HepG2 (cell line): ENCODE results near the gene POLR3E. TPM values are rescaled to one million over a fixed set of nuclear protein-coding genes. Genes with fewer than 3 reads are reported as not detected.

Experiments used
- HNRNPL ChIP-seq: fragments of 200-400 bp; formaldehyde crosslinking; IDR thresholded peaks from 2 replicates; pipeline ENCODE4 v1.6.1; 2017; ENCODE audit warnings: mild to moderate bottlenecking, low read depth, low read length
- NPAS2 ChIP-seq: sonication (generic); formaldehyde crosslinking; IDR thresholded peaks from 2 replicates; pipeline ENCODE4 v1.8.0; 2022; ENCODE audit warnings: mild to moderate bottlenecking, missing genetic modification reagents, borderline replicate concordance
- RARA ChIP-seq: IDR thresholded peaks from 2 replicates; pipeline ENCODE4 v1.6.1; 2016; ENCODE audit warnings: missing genetic modification reagents, missing compliant biosample characterization
- SNAPC4 ChIP-seq: sonication (generic); formaldehyde crosslinking; IDR thresholded peaks from 2 replicates; pipeline ENCODE4 v1.4.0; 2020; ENCODE audit warnings: mild to moderate bottlenecking, missing genetic modification reagents
- SP4 ChIP-seq: sonication (generic); formaldehyde crosslinking; IDR thresholded peaks from 2 replicates; pipeline ENCODE4 v1.8.1; 2023; ENCODE audit warnings: mild to moderate bottlenecking, missing genetic modification reagents
- polyA plus RNA-seq, 8 experiments: library from polyadenylated mRNA; depleted of rRNA in 3 of 8; stranded (reverse) in 7 of 8; unstranded in 1 of 8; fragments of >200 nt; fragmentation: Illumina TruSeq in 4 of 8; extraction: Trizol in 4 of 8; gene quantifications; 2 replicates each; pipeline versions ENCODE4 v1.2.1 to v1.2.3, GENCODE V29; 2011 to 2016; ENCODE audit warnings: low read depth in 4 of 8, missing spikeins in 1 of 8, mixed read lengths in 1 of 8; ENCODE audit not compliant: insufficient read depth in 1 of 8
- total RNA-seq, 5 experiments: library from RNA; depleted of rRNA; stranded (reverse); fragments of >200 nt; fragmentation: Illumina TruSeq; extraction: Trizol; gene quantifications; 2 replicates each; pipeline ENCODE4 v1.2.3, GENCODE V29; 2016; ENCODE audit warnings: low read depth in 1 of 5
- TF ChIP-seq, protein P1 (sequence below): sonication (generic); formaldehyde crosslinking; IDR thresholded peaks from 2 replicates; pipeline ENCODE4 v1.5.1; 2020; ENCODE audit warnings: mild to moderate bottlenecking, missing genetic modification reagents, borderline replicate concordance

The POLR3E gene
- total and polyA plus RNA-seq, 2 of the 13 experiments (the other 11 are each of a cell fraction or from before 2014, with no cell fraction given) = 135 to 262 TPM

GRCh38 chr16:22374311-22375116, 77.3 kb downstream of the POLR3E start, which contains the start of gene CDR2 (continued):
- TF ChIP-seq, protein P1, sequence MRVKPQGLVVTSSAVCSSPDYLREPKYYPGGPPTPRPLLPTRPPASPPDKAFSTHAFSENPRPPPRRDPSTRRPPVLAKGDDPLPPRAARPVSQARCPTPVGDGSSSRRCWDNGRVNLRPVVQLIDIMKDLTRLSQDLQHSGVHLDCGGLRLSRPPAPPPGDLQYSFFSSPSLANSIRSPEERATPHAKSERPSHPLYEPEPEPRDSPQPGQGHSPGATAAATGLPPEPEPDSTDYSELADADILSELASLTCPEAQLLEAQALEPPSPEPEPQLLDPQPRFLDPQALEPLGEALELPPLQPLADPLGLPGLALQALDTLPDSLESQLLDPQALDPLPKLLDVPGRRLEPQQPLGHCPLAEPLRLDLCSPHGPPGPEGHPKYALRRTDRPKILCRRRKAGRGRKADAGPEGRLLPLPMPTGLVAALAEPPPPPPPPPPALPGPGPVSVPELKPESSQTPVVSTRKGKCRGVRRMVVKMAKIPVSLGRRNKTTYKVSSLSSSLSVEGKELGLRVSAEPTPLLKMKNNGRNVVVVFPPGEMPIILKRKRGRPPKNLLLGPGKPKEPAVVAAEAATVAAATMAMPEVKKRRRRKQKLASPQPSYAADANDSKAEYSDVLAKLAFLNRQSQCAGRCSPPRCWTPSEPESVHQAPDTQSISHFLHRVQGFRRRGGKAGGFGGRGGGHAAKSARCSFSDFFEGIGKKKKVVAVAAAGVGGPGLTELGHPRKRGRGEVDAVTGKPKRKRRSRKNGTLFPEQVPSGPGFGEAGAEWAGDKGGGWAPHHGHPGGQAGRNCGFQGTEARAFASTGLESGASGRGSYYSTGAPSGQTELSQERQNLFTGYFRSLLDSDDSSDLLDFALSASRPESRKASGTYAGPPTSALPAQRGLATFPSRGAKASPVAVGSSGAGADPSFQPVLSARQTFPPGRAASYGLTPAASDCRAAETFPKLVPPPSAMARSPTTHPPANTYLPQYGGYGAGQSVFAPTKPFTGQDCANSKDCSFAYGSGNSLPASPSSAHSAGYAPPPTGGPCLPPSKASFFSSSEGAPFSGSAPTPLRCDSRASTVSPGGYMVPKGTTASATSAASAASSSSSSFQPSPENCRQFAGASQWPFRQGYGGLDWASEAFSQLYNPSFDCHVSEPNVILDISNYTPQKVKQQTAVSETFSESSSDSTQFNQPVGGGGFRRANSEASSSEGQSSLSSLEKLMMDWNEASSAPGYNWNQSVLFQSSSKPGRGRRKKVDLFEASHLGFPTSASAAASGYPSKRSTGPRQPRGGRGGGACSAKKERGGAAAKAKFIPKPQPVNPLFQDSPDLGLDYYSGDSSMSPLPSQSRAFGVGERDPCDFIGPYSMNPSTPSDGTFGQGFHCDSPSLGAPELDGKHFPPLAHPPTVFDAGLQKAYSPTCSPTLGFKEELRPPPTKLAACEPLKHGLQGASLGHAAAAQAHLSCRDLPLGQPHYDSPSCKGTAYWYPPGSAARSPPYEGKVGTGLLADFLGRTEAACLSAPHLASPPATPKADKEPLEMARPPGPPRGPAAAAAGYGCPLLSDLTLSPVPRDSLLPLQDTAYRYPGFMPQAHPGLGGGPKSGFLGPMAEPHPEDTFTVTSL (CRISPR knock-in tag) = 0 out of 2 replicates have a peak, but pooled peaks have one; percentile 8
- TF ChIP-seq NPAS2 (CRISPR knock-in tag) (no peak), SNAPC4 (peak; percentile 93; the same call in 1 of the 2 replicates), RARA (CRISPR knock-in tag) (peak; percentile 5), HNRNPL (peak; percentile 86), SP4 (CRISPR knock-in tag) (peak; percentile 68)
